T follicular helper cell (primary cell): ENCODE data around the gene FAM89B.

Experiments
- DNase-seq: peaks from one replicate; pipeline ENCODE4 v3.0.0-alpha.2; 2020; ENCODE audit warnings: low read depth

The FAM89B gene

DNA sequence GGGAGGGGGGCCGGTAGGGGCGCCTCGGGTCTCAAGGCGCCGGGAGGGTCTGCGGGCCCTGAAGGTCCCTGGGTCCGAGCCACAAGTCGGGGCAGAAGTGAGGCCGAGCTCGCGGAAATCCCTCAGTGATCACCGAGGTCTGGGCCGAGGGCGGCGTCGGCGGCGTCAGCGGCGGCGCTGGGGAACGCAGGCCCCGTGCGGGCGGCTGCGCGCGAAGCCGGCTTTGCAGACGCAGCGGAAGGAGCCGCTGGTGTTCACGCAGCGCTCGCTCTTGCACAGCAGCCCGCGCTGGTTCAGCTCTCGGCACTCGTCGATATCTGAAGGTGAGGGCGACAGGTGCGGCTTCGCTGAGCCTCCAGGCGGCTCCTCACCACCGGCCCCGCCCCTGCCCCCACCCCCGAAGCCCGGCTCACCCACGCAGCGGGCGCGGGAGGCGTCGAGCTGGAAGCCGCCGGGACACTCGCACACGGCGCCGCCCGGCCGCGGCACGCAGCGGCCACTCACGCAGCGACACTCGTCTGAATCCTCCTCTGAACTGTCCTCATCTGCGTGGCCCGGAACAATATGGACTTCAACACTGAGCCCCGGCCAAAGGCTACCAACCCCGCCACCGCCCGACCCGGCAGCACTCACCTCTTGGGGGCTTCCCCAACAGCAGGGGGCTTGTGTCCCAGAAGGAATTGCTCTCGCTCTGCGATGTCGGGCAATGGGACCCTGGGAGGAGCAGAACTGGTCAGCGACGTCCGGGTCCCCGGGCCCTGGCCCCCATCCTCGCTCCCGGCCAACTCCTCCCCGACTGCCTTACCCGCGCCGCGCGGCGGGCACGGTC is 33.2 kb upstream of the FAM89B start:
- no peak for DNase-seq

DNA sequence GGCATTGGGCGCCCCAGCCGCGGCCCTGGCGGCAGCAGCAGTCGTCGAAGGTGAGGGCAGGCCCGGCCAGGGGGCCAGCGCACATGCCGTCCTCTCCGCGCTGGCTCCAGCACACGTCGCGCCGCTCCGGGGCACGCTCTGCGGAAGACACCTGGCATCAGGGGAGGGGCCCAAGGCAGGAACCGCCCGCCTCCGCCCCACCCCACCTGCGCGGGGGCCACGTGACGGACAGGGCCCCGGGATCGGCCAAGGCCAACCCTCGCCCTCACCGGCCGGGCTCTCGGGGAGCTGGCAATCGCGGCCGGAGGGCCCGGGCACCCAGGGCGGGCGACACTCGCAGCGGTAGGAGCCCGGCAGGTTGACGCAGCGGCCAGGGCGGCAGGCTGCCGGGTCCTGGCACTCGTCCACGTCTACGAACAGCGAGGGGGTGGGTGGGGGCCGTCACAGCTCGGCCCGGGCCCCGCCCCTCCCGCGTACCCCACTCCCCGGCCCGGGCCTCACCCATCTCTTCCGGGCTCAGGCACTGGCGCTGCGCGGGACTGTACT is 32.5 kb upstream of the FAM89B start:
- DNase-seq, result peak; percentile 79

DNA sequence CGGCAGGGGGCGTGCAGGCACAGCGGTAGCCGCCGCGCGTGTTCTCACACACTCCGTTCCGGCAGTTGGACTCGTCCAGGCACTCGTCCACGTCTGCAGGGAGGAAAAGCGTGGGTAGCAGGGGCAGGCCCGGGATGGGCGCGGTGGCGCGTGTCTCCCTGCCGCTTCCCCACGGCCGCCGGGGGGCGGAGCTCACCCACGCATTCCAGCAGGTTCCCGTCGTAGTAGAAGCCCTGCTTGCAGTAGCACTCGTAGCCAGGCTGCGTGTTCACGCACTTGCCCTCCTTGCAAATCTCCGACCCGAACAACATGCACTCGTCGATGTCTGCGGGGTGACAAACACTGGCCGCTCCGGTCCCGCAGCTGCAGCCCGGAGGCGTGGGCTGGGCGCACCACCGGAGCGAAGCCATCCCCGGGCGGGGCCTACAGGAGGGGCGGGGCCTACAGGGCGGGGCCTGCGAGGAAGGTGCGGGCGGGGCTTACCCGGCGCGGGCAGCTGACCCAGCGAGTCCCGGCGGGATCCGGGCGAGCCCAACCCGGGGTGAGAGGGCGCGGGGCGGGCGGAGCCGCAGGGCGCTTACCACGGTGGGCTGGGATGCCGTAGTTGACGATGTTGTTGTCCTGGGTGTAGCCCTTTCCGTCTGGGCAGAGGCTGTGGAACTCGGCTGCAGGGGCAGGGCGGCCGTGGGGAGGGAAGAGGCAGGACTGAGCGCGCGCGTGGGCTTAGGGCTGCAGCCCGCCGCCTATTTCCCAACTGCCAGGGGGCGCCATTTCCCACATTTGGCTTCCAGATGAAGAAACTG is 31.8 kb upstream of the FAM89B start:
- DNase-seq, result peak; percentile 78

GRCh38 chr11:65541093-65541982 is 31.0 kb upstream of the FAM89B start:
- DNase-seq, result no peak

DNA sequence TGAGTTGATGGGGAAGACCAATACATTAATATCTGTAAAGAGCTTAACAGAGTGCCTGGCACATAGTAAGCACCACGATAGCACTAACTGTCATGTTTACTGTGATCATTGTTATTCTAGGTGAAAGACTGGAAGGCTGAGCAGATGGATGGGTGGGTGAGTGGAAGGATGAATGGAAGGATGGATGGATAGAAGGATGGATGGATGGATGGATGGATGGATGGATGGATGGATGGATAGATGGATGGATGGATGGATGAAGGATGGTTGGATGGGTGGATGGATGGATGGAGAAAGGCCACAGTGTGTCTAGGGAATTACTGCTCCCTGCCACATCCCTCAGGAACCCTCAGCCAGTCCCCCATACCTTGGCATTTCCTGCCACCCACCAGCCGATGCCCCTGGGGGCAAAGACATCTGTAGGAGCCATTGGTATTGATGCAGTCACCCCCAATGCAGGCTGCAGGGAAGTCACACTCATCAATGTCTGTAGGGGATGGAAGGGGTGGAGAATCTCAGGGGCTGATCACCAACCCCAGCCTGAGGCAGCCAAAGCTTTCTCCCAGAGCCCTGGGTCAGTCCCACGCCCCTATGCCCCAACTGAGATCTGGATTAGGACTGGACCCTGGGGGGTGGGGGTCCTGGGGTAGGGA is 29.5 kb upstream of the FAM89B start:
- DNase-seq, result no peak

GRCh38 chr11:65545853-65546216 is 26.5 kb upstream of the FAM89B start:
- no peak for DNase-seq

DNA sequence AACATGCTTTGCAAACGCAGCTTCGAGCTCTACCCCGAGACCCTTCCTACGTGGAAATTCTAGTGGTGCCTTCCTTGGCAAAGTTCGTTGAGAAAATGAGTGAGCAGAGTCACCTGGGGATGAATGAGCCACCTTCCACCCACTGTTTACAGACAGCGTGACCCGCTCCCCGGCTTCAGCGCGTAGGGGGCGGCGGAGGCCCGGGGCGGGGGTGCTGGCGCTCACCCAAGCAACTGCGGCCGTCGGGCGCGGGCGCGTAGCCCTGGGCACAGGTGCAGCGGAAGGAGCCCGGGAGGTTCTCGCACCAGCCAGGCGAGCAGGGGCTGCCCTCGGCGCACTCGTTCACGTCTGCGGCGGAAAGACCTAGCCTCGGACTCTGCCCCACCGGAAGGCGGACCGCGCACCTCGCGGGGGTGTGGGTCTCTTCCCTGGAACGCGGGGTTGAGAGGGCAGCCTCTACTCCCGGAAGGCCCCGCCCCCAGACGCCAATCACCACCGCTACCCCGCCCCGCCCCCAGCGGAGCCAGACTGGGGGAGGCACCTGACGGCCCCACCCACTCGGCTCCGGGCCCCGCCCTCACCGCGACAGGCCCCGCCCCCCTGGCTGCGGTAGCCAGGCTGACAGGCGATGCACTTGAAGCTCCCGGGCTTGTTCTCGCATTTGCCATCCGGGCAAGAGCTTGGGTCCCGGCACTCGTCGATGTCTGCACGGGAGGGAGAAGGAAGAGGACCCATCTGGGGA is 25.9 kb upstream of the FAM89B start:
- DNase-seq, result peak; percentile 99

DNA sequence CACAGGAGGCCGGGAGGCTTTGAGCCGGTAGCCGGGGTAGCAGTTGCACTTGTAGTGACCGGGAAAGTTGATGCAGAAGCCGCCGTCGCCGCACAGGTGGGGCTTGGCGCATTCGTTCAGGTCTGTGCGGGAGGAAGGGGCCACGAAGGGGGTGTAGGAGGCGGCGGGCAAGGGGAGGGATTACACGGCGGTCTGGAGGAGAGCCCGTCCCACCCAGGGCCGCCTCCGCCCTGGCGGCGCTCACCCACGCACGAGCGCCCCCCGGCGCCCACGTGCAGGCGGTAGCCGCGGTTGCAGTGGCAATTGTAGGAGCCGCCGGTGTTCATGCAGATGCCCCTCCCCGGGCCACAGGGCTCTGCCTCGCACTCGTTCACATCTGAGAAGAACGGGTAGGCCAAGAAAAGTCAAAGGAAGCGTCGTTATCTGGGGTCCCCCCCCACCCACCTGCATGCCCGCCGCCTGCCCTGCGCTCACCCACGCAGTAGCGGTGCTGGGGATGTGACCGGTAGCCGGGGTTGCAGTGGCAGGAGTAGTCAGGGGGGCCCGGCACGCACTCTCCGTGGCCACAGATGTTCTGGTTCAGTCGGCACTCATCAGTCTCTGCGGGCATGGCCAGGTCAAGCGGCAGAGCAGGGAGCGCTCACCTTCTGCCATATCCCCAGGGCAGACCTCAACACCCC is 24.8 kb upstream of the FAM89B start:
- no peak for DNase-seq

- no peak for DNase-seq
These were observed 23.9 kb upstream of the FAM89B start for GRCh38 chr11:65548395-65548794.

- DNase-seq, result no peak
These were observed 23.2 kb upstream of the FAM89B start for GRCh38 chr11:65549096-65549495.

GRCh38 chr11:65551572-65552387 is 20.6 kb upstream of the FAM89B start:
- no peak for DNase-seq

DNA sequence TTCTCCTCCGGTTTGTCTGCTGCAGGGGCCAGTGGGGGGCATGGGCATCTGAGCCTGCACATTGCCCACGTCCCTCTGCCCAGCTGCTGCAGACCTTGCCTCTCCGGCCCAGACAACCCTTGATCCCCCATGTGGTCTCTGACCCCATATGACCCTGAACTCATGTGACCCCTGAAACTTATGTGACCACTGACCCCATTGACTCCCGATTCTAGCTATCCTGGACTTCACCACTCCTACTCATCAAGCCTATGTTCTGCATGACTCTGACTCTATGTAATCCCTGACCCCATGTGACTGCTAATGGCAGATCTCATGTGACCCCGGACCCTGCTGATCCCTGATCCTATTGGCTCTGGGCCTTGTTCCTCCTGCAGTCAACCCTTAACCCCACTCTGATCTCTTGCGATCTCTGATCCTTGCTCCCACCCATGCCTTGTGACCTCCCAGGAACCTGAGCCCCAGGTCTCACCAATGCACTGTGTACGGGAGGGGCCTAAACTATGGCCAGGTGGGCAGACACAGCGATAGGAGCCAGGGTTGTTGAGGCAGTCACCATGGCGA is 19.9 kb upstream of the FAM89B start:
- DNase-seq, result no peak

GRCh38 chr11:65553301-65554001 is 18.9 kb upstream of the FAM89B start:
- DNase-seq, result peak; percentile 69

GRCh38 chr11:65554057-65554818 is 18.1 kb upstream of the FAM89B start:
- DNase-seq, result no peak

DNA sequence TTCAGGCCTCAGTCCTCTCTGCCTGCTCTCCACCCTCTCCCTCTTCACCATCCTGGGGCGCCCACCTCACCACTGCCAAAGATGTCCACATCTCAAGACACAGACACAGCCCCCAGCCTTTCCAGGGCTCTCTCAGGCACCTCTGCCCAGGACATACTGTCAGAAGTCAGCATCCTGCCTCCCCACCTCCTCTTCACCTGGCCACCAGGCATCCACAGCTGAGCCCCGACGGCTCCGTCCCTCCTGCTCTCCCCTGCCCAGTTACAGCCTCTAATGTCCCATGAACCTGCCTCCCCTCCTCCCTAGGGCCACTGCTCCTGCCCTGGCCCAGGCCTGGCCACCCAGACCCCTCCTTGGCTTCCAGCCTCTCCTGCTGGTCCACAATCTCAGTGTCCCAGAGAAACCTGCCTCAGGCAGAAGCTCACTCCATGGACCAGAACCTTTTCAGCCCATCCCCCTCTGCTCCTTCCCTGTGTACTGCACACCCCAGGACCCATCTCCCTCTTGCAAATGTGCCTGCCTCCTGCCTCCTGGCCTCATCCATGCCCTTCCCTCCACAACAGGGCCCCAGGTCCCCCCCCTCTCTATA is 17.4 kb upstream of the FAM89B start:
- DNase-seq, result no peak

GRCh38 chr11:65555693-65556231 is 16.6 kb upstream of the FAM89B start:
- no peak for DNase-seq
